ENCODE measurements around the gene SPATS1. TPM values are rescaled to one million over a fixed set of nuclear protein-coding genes. Genes with fewer than 3 reads are reported as not detected.
"Not testable (repeated sequence)": the region's sequence is repeated elsewhere in the genome, so short reads cannot be mapped to it uniquely, and the experiment has no call there.

Gene SPATS1
- total RNA-seq, 1 experiment from 2014 or later: not detected

DNA sequence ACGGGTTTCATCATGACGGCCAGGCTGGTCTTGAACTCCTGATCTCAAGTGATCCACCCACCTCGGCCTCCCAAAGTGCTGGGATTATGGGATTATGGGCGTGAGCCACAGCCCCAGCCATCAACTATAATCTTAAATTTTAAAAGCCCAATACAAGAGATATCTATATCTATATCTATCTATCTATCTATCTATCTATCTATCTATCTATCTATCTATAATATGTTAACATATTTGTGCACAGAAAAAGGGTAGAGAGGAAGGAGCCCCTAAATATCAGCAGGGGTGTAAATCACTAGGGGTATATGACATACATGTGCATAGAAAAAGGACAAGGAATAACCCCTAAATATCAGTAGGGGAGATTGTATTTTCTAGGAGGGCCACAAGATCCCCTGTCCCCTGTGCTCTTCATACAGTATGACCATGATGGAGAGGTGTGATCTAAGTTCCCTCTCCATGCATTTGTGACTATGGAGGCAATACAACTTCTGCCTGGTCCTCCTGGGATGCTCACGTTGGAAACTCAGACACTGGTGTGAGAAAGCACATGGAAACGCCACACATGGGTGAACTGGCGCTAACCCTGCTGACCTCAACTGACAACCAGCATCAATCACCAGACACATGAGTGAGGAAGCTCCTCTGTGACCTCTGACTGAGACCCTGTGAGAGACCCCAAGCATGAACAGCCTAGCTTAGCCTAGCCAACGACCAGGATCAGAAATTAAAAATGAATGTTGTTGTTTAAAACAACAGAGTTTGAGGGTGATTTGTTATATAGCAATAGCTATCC is 1.2 kb upstream of the SPATS1 start:
- ATAC-seq (no peak), DNase-seq (no peak)
- CTCF ChIA-PET: no interaction called here
- H4K20me1 ChIP-seq (ENCODE audit: low read length): no peaks in the 10 kb centered on the region
- POLR2A ChIA-PET (ENCODE audit: unreplicated experiment): no interaction called here
- no peak overlapping the region for H3K4me3 ChIP-seq (ENCODE audit: low read length)
- no peak overlapping the region for H3K4me2 ChIP-seq (ENCODE audit: low read length)
- no peak overlapping the region for H2AFZ ChIP-seq (ENCODE audit: low read length)
- no peaks in the 10 kb centered on the region for H3K36me3 ChIP-seq (ENCODE audit: low read depth, low read length)
- intact Hi-C loops (cut with micrococcal nuclease): no loop called here
- peaks cover 5% of the 10 kb centered on the region; the same call in 1 of the 2 replicates for H3K4me1 ChIP-seq (ENCODE audit: insufficient read depth, low read length)
- no peaks in the 10 kb centered on the region for H3K9me3 ChIP-seq (ENCODE audit: low read length)
- H3K79me2 ChIP-seq (ENCODE audit: low read length): no peaks in the 10 kb centered on the region
- no peaks in the 10 kb centered on the region for H3F3A ChIP-seq (ENCODE audit: low read length, unreplicated experiment)
- no peaks in the 10 kb centered on the region for H3K9me2 ChIP-seq (replicated peaks; ENCODE audit: low read length)
- H3K27ac ChIP-seq (ENCODE audit: low read length): no peak overlapping the region
- BruUV-seq (replicated peaks): no TSS peak
- H3K27me3 ChIP-seq (ENCODE audit: low read length): peaks cover 25% of the 10 kb centered on the region; the same call in 1 of the 2 replicates
- H3K9ac ChIP-seq (ENCODE audit: low read length): no peak overlapping the region
- TF ChIP-seq EZH2 (IDR thresholded peaks at IDR 0.05; ENCODE audit: low read length, unreplicated experiment) (no peak), EZH2phosphoT487 (IDR thresholded peaks at IDR 0.05; ENCODE audit: borderline replicate concordance, low read length) (no peak)
- TF ChIP-seq, protein P1, sequence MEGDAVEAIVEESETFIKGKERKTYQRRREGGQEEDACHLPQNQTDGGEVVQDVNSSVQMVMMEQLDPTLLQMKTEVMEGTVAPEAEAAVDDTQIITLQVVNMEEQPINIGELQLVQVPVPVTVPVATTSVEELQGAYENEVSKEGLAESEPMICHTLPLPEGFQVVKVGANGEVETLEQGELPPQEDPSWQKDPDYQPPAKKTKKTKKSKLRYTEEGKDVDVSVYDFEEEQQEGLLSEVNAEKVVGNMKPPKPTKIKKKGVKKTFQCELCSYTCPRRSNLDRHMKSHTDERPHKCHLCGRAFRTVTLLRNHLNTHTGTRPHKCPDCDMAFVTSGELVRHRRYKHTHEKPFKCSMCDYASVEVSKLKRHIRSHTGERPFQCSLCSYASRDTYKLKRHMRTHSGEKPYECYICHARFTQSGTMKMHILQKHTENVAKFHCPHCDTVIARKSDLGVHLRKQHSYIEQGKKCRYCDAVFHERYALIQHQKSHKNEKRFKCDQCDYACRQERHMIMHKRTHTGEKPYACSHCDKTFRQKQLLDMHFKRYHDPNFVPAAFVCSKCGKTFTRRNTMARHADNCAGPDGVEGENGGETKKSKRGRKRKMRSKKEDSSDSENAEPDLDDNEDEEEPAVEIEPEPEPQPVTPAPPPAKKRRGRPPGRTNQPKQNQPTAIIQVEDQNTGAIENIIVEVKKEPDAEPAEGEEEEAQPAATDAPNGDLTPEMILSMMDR (conservative IDR thresholded peaks at IDR 0.05; ENCODE audit: low read depth, low read length): no peak

GRCh38 chr6:44342052-44342451 is 398 bp upstream of the SPATS1 start:
- TF ChIP-seq, protein P1 (conservative IDR thresholded peaks at IDR 0.05; ENCODE audit: low read depth, low read length): no peak
- TF ChIP-seq EZH2 (IDR thresholded peaks at IDR 0.05; ENCODE audit: low read length, unreplicated experiment) (no peak), EZH2phosphoT487 (IDR thresholded peaks at IDR 0.05; ENCODE audit: borderline replicate concordance, low read length) (no peak)

GRCh38 chr6:44346818-44347217 is 4.4 kb downstream of the SPATS1 start:
- intact Hi-C loops (cut with micrococcal nuclease); H3K79me2 ChIP-seq (ENCODE audit: low read length); H3K4me2 ChIP-seq (ENCODE audit: low read length); H3K27ac ChIP-seq (ENCODE audit: low read length); H3K4me3 ChIP-seq (ENCODE audit: low read length); H4K20me1 ChIP-seq (ENCODE audit: low read length); BruUV-seq (replicated peaks); DNase-seq; ATAC-seq; POLR2A ChIA-PET (ENCODE audit: unreplicated experiment); H3K36me3 ChIP-seq (ENCODE audit: low read depth, low read length); H3K4me1 ChIP-seq (ENCODE audit: insufficient read depth, low read length); CTCF ChIA-PET; H3F3A ChIP-seq (ENCODE audit: low read length, unreplicated experiment); H2AFZ ChIP-seq (ENCODE audit: low read length); H3K9ac ChIP-seq (ENCODE audit: low read length); H3K9me3 ChIP-seq (ENCODE audit: low read length); H3K9me2 ChIP-seq (replicated peaks; ENCODE audit: low read length): not testable (repeated sequence)
- H3K27me3 ChIP-seq (ENCODE audit: low read length): peaks cover 25% of the 10 kb centered on the region; the same call in 1 of the 2 replicates

More at GRCh38 chr6:44342052-44342451, 398 bp upstream of the SPATS1 start:
- BruUV-seq (replicated peaks): no TSS peak
- Histone ChIP-seq H3F3A (ENCODE audit: low read length, unreplicated experiment) (no peaks in the 10 kb centered on the region), H3K36me3 (ENCODE audit: low read depth, low read length) (no peaks in the 10 kb centered on the region), H3K9ac (ENCODE audit: low read length) (no peak overlapping the region), H4K20me1 (ENCODE audit: low read length) (no peaks in the 10 kb centered on the region), H3K9me3 (ENCODE audit: low read length) (no peaks in the 10 kb centered on the region), H3K27ac (ENCODE audit: low read length) (no peak overlapping the region), H3K4me2 (ENCODE audit: low read length) (no peak overlapping the region), H3K79me2 (ENCODE audit: low read length) (no peaks in the 10 kb centered on the region), H3K9me2 (replicated peaks; ENCODE audit: low read length) (no peaks in the 10 kb centered on the region), H3K4me1 (ENCODE audit: insufficient read depth, low read length) (peaks cover 5% of the 10 kb centered on the region; the same call in 1 of the 2 replicates), H3K27me3 (ENCODE audit: low read length) (peaks cover 25% of the 10 kb centered on the region; the same call in 1 of the 2 replicates), H2AFZ (ENCODE audit: low read length) (no peak overlapping the region), H3K4me3 (ENCODE audit: low read length) (no peak overlapping the region)
- POLR2A ChIA-PET (ENCODE audit: unreplicated experiment): no interaction called here
- intact Hi-C loops (cut with micrococcal nuclease): no loop called here
- DNase-seq: no peak
- CTCF ChIA-PET: no interaction called here
- ATAC-seq: no peak
